NOMO-1 treated with dmso at 0.1 percent for 144 hours (cell line): Measurements from ENCODE around the gene ZHX3.
"Not testable (repeated sequence)": the region's sequence is repeated elsewhere in the genome, so short reads cannot be mapped to it uniquely, and the experiment has no call there.

Experiments
- DNase-seq: peaks from one replicate; lab custom pipeline; 2025; ENCODE audit not compliant: unreplicated experiment; lab: John Stamatoyannopoulos, UW

ZHX3 gene

GRCh38 chr20:41137614-41138474, 179.7 kb downstream of the ZHX3 start:
- DNase-seq = peak; percentile 58

GRCh38 chr20:41136680-41137613, 180.6 kb downstream of the ZHX3 start, which contains the start of gene PLCG1:
Gene PLCG1, plus strand, starts transcription at chr20:41137543. Its CDS starts 99 bp downstream, at chr20:41137642.
- DNase-seq = peak; percentile 66

- no peak for DNase-seq
These were observed 181.4 kb downstream of the ZHX3 start for GRCh38 chr20:41135888-41136679.

- DNase-seq = no peak
These were observed 182.2 kb downstream of the ZHX3 start for GRCh38 chr20:41135187-41135887.

- DNase-seq = no peak
These were observed 183.0 kb downstream of the ZHX3 start for GRCh38 chr20:41134362-41135186.

- no peak for DNase-seq
These were observed 183.7 kb downstream of the ZHX3 start for GRCh38 chr20:41133709-41134361.

- DNase-seq = not testable (repeated sequence)
These were observed 185.1 kb downstream of the ZHX3 start for GRCh38 chr20:41132388-41132775.

- no peak for DNase-seq
These were observed 185.7 kb downstream of the ZHX3 start for GRCh38 chr20:41131594-41132387.
